ENCODE measurements around the gene RGS10.

DNA sequence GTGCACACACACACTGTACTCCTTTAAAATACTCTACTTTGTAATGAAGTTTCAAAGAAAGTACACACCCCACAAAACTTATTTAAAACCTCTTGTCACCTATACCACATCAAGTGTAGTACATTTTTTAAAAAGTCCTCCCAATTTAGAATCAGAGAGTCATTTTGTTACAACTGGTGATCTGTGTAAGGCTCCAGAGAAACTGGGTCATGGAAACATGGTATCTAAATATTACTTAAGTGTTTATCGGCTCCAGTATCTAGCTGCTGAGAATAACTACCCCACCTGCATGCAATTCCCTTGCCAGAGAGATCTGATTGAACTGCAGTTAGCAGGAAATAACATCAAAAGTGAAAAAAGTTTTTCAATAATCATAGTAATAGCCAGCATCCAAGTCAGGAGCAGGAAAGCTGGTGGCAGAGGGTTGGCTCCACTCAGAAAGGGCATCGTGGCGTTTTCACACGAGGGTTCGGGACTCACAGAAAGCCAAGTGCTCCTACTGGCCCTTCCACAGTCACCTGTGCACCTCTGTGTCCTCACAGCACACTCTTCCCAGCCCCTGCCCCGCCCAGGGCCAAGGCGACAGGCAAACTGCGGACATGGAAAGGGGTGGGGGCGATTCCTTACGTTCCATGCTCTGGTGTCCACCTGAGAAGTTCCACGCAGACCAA is 6.5 kb downstream of the RGS10 start:
- TF ChIP-seq, protein P1, sequence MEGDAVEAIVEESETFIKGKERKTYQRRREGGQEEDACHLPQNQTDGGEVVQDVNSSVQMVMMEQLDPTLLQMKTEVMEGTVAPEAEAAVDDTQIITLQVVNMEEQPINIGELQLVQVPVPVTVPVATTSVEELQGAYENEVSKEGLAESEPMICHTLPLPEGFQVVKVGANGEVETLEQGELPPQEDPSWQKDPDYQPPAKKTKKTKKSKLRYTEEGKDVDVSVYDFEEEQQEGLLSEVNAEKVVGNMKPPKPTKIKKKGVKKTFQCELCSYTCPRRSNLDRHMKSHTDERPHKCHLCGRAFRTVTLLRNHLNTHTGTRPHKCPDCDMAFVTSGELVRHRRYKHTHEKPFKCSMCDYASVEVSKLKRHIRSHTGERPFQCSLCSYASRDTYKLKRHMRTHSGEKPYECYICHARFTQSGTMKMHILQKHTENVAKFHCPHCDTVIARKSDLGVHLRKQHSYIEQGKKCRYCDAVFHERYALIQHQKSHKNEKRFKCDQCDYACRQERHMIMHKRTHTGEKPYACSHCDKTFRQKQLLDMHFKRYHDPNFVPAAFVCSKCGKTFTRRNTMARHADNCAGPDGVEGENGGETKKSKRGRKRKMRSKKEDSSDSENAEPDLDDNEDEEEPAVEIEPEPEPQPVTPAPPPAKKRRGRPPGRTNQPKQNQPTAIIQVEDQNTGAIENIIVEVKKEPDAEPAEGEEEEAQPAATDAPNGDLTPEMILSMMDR (IDR thresholded peaks at IDR 0.05; ENCODE audit: insufficient read depth, low read length, poor library complexity, severe bottlenecking) = no peak
- TF ChIP-seq EZH2phosphoT487 (conservative IDR thresholded peaks at IDR 0.05; ENCODE audit: low read length) = no peak
